Caco-2 (cell line): ENCODE results near the gene VIPR2. TPM values are rescaled to one million over a fixed set of nuclear protein-coding genes. Genes with fewer than 3 reads are reported as not detected.

Experiments
- BruUV-seq: library from RNA; stranded (reverse); fragments of 400-500 nt; replicated peaks from 2 replicates; lab custom pipeline; 2021; lab: Mats Ljungman, UMichigan
- CTCF ChIA-PET: fragments of 300-600 bp; sonication (Branson Sonifier 250); formaldehyde crosslinking; loops from one replicate; lab custom pipeline; 2022; ENCODE audit warnings: antibody characterized with exemption; lab: Charles Lee
- POLR2A ChIA-PET: fragments of 300-600 bp; sonication (Branson Sonifier 250); formaldehyde crosslinking; loops from one replicate; lab custom pipeline; 2022; ENCODE audit warnings: antibody characterized with exemption; lab: Charles Lee
- DNase-seq, 2 experiments: peaks; one replicate each; pipeline versions ENCODE4 v3.0.0 to v3.0.0-alpha.2; 2020 to 2022
- H3K27me3 ChIP-seq: replicated peaks from 2 replicates; pipeline ENCODE4 v1.6.0; 2011; ENCODE audit warnings: low read length; ENCODE audit not compliant: control insufficient read depth, insufficient read depth
- H3K36me3 ChIP-seq: 2 replicates; pipeline ENCODE4 v1.5.1; 2011; ENCODE audit warnings: low read length; ENCODE audit not compliant: control insufficient read depth, insufficient read depth
- H3K4me1 ChIP-seq: fragments of 250-450 bp; sonication (Bioruptor Pico); 2 replicates; pipeline ENCODE4 v1.5.1; 2020; ENCODE audit warnings: mild to moderate bottlenecking
- H3K4me3 ChIP-seq: 2 replicates; pipeline ENCODE4 v1.5.1; 2011; ENCODE audit warnings: low read depth, mild to moderate bottlenecking, control low read depth, low read length
- H3K9me3 ChIP-seq: fragments of 250-450 bp; sonication (Bioruptor Pico); 2 replicates; pipeline ENCODE4 v1.5.1; 2020; ENCODE audit warnings: mild to moderate bottlenecking, moderate library complexity
- H3K27ac Mint-ChIP-seq: one replicate; pipeline ENCODE4 v1.8.0; 2022; ENCODE audit warnings: mixed read lengths; ENCODE audit not compliant: unreplicated experiment
- H3K27me3 Mint-ChIP-seq: one replicate; pipeline ENCODE4 v1.8.0; 2022; ENCODE audit warnings: mixed read lengths; ENCODE audit not compliant: insufficient read depth, unreplicated experiment
- H3K36me3 Mint-ChIP-seq: one replicate; pipeline ENCODE4 v1.8.0; 2022; ENCODE audit warnings: mild to moderate bottlenecking, mixed read lengths; ENCODE audit not compliant: insufficient read depth, unreplicated experiment
- H3K4me1 Mint-ChIP-seq: one replicate; pipeline ENCODE4 v1.8.0; 2022; ENCODE audit warnings: low read depth, mixed read lengths; ENCODE audit not compliant: unreplicated experiment
- H3K4me3 Mint-ChIP-seq: one replicate; pipeline ENCODE4 v1.8.0; 2022; ENCODE audit warnings: mild to moderate bottlenecking, moderate library complexity, mixed read lengths; ENCODE audit not compliant: unreplicated experiment
- H3K9me3 Mint-ChIP-seq: one replicate; pipeline ENCODE4 v1.8.0; 2022; ENCODE audit warnings: mixed read lengths; ENCODE audit not compliant: unreplicated experiment
- CTCF ChIP-seq, 2 experiments: fragments of 200-600 bp in 1 of 2; IDR thresholded peaks; 1 replicate in 1 of 2; 2 replicates in 1 of 2; pipeline versions ENCODE4 v1.5.1 to v1.8.0; 2011 to 2022; ENCODE audit warnings: antibody characterized with exemption in 1 of 2, control low read depth in 1 of 2, inconsistent platforms in 1 of 2, low read depth in 1 of 2, low read length in 1 of 2, mild to moderate bottlenecking in 1 of 2, moderate library complexity in 1 of 2; ENCODE audit not compliant: insufficient read depth in 1 of 2, severe bottlenecking in 1 of 2, unreplicated experiment in 1 of 2
- intact Hi-C: fragments of 100-400 bp; cut with micrococcal nuclease; formaldehyde crosslinking; loops from one replicate; pipeline ENCODE4 v1.10.0; 2022; ENCODE audit not compliant: unreplicated experiment
- total RNA-seq: library from RNA; stranded (reverse); gene quantifications from 2 replicates; pipeline ENCODE4 v1.2.3, GENCODE V29; 2022

Gene VIPR2
- total RNA-seq, 1 experiment from 2014 or later: not detected

GRCh38 chr7:158979635-158980351, 164.9 kb downstream of the VIPR2 start:
- Histone ChIP-seq H3K36me3 (no peaks in the 10 kb centered on the region), H3K27me3 (no peaks in the 10 kb centered on the region), H3K9me3 (peaks cover 30% of the 10 kb centered on the region), H3K4me1 (no peaks in the 10 kb centered on the region), H3K4me3 (no peak overlapping the region)
- Mint-ChIP-seq H3K4me1 (peaks cover 7% of the 10 kb centered on the region), H3K36me3 (no peaks in the 10 kb centered on the region), H3K4me3 (no peak overlapping the region), H3K9me3 (peaks cover 27% of the 10 kb centered on the region), H3K27ac (no peak overlapping the region), H3K27me3 (no peaks in the 10 kb centered on the region)
- ChIA-PET POLR2A (no interaction called here), CTCF (no interaction called here)
- no peak for TF ChIP-seq CTCF (IDR thresholded peaks at IDR 0.05; ENCODE audit: insufficient read depth in 1 of 2, low read depth in 1 of 2, low read length in 1 of 2, severe bottlenecking in 1 of 2, unreplicated experiment in 1 of 2)
- intact Hi-C loops: no loop called here
- DNase-seq: no peak
- no TSS peak for BruUV-seq

- no peaks in the 10 kb centered on the region for H3K36me3 ChIP-seq
- Mint-ChIP-seq H3K9me3 (peaks cover 20% of the 10 kb centered on the region), H3K4me1 (peaks cover 7% of the 10 kb centered on the region), H3K27me3 (no peaks in the 10 kb centered on the region), H3K27ac (no peak overlapping the region), H3K4me3 (no peak overlapping the region), H3K36me3 (no peaks in the 10 kb centered on the region)
- no peak for DNase-seq
- no peak for TF ChIP-seq CTCF (IDR thresholded peaks at IDR 0.05; ENCODE audit: insufficient read depth in 1 of 2, low read depth in 1 of 2, low read length in 1 of 2, severe bottlenecking in 1 of 2, unreplicated experiment in 1 of 2)
- ChIA-PET POLR2A (no interaction called here), CTCF (no interaction called here)
- H3K4me3 ChIP-seq: no peak overlapping the region
- no TSS peak for BruUV-seq
- peaks cover 25% of the 10 kb centered on the region for H3K9me3 ChIP-seq
- intact Hi-C loops: no loop called here
- no peaks in the 10 kb centered on the region for H3K4me1 ChIP-seq
- no peaks in the 10 kb centered on the region for H3K27me3 ChIP-seq
Measured at GRCh38 chr7:158979023-158979529, 165.6 kb downstream of the VIPR2 start.
